NCI-H345 treated with DMSO at 0.1 percent for 48 hours (cell line): ENCODE measurements around the gene SAFB2.
"Not testable (repeated sequence)": the region's sequence is repeated elsewhere in the genome, so short reads cannot be mapped to it uniquely, and the experiment has no call there.

Source experiments
- DNase-seq: peaks from one replicate; lab custom pipeline; 2025; ENCODE audit not compliant: unreplicated experiment; lab: John Stamatoyannopoulos, UW

The SAFB2 gene

GRCh38 chr19:5608766-5609165 is 13.8 kb downstream of the SAFB2 start:
- DNase-seq = not testable (repeated sequence)

- DNase-seq = no peak
These were observed 14.3 kb downstream of the SAFB2 start for GRCh38 chr19:5608291-5608690.

- DNase-seq = no peak
These were observed 15.0 kb downstream of the SAFB2 start for GRCh38 chr19:5607318-5608275.

- DNase-seq = no peak
These were observed 17.2 kb downstream of the SAFB2 start for GRCh38 chr19:5605362-5605761.

- DNase-seq = no peak
These were observed 18.9 kb downstream of the SAFB2 start for GRCh38 chr19:5603626-5604025.

- no peak for DNase-seq
These were observed 21.8 kb downstream of the SAFB2 start for GRCh38 chr19:5600797-5601196.

GRCh38 chr19:5595745-5596144 is 26.8 kb downstream of the SAFB2 start:
- no peak for DNase-seq

GRCh38 chr19:5595129-5595528 is 27.4 kb downstream of the SAFB2 start:
- DNase-seq = no peak

GRCh38 chr19:5594521-5594950 is 28.0 kb downstream of the SAFB2 start:
- DNase-seq = no peak

GRCh38 chr19:5593343-5594255 is 29.0 kb downstream of the SAFB2 start:
- DNase-seq = no peak

- DNase-seq = no peak
These were observed 29.8 kb downstream of the SAFB2 start for GRCh38 chr19:5592531-5593342.

GRCh38 chr19:5591476-5591875 is 31.1 kb downstream of the SAFB2 start:
- no peak for DNase-seq

- DNase-seq = no peak
These were observed 31.8 kb downstream of the SAFB2 start for GRCh38 chr19:5590865-5591154.

GRCh38 chr19:5590151-5590864 is 32.3 kb downstream of the SAFB2 start:
- no peak for DNase-seq

GRCh38 chr19:5588906-5589676 is 33.5 kb downstream of the SAFB2 start:
- no peak for DNase-seq

GRCh38 chr19:5588441-5588840 is 34.1 kb downstream of the SAFB2 start:
- DNase-seq = no peak

- DNase-seq = no peak
These were observed 34.9 kb downstream of the SAFB2 start for GRCh38 chr19:5587661-5588060.

- no peak for DNase-seq
These were observed 35.5 kb downstream of the SAFB2 start for GRCh38 chr19:5587071-5587455.

- DNase-seq = no peak
These were observed 36.1 kb downstream of the SAFB2 start for GRCh38 chr19:5586300-5587070.
